ENCODE data around the gene RNF112. TPM values are rescaled to one million over a fixed set of nuclear protein-coding genes. Genes with fewer than 3 reads are reported as not detected.

The RNF112 gene
- total RNA-seq, 1 experiment from 2014 or later = 0.18 TPM

DNA sequence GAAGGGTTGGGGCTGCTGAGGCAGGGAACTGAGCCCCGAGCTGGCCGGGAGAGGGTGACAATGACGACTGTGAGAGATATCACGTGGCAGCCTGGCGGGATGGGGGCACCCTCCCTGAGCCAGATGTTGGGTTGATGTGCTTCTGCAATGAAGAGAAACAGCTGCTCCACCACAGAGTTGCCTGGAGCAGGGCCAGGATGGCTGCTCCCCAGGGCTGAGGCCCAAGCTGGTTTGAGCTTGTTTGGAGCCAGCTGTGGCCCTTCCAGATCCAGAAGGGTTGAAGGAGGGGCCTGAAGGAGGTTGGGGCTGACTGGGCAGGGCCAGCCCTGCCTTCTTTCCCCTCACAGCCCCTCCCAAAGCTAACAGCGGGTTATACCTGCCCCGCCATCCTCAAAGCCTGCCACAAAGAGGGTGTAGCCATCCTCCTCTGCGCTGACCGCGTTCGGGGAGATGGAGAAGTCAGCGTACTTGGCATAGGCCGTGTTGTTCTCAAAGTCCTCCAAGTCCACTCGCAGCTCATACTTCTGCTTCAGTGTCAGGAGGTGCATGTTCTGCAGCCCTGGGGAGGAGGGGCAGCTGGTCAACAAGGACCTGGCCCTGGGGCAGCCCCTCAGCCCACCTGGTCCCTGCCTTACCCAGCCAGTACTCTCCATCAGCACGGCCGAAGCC is 26.2 kb upstream of the RNF112 start:
- no peaks in the 10 kb centered on the region for H3K9me3 ChIP-seq (ENCODE audit: low read length)
- H4K20me1 ChIP-seq (ENCODE audit: low read length) = no peaks in the 10 kb centered on the region
- intact Hi-C loops (cut with micrococcal nuclease) = no loop called here
- H3K9me2 ChIP-seq (replicated peaks; ENCODE audit: low read length) = no peaks in the 10 kb centered on the region
- CTCF ChIA-PET = no interaction called here
- H3K36me3 ChIP-seq (ENCODE audit: low read depth, low read length) = peaks cover 26% of the 10 kb centered on the region
- no peak overlapping the region for H2AFZ ChIP-seq (ENCODE audit: low read length)
- POLR2A ChIA-PET (ENCODE audit: unreplicated experiment) = no interaction called here
- H3K9ac ChIP-seq (ENCODE audit: low read length) = no peak overlapping the region
- no peak overlapping the region for H3K27ac ChIP-seq (ENCODE audit: low read length)
- H3F3A ChIP-seq (ENCODE audit: low read length, unreplicated experiment) = no peaks in the 10 kb centered on the region
- H3K27me3 ChIP-seq (ENCODE audit: low read length) = no peaks in the 10 kb centered on the region
- H3K4me2 ChIP-seq (ENCODE audit: low read length) = no peak overlapping the region
- H3K4me1 ChIP-seq (ENCODE audit: insufficient read depth, low read length) = peaks cover 13% of the 10 kb centered on the region; the same call in 1 of the 2 replicates
- no TSS peak for BruUV-seq (replicated peaks)
- H3K4me3 ChIP-seq (ENCODE audit: low read length) = no peak overlapping the region
- ATAC-seq = no peak
- H3K79me2 ChIP-seq (ENCODE audit: low read length) = peaks cover 14% of the 10 kb centered on the region
- no peak for DNase-seq
- TF ChIP-seq EZH2 (IDR thresholded peaks at IDR 0.05; ENCODE audit: low read length, unreplicated experiment) (no peak), EZH2phosphoT487 (IDR thresholded peaks at IDR 0.05; ENCODE audit: borderline replicate concordance, low read length) (no peak)
- TF ChIP-seq, protein P1, sequence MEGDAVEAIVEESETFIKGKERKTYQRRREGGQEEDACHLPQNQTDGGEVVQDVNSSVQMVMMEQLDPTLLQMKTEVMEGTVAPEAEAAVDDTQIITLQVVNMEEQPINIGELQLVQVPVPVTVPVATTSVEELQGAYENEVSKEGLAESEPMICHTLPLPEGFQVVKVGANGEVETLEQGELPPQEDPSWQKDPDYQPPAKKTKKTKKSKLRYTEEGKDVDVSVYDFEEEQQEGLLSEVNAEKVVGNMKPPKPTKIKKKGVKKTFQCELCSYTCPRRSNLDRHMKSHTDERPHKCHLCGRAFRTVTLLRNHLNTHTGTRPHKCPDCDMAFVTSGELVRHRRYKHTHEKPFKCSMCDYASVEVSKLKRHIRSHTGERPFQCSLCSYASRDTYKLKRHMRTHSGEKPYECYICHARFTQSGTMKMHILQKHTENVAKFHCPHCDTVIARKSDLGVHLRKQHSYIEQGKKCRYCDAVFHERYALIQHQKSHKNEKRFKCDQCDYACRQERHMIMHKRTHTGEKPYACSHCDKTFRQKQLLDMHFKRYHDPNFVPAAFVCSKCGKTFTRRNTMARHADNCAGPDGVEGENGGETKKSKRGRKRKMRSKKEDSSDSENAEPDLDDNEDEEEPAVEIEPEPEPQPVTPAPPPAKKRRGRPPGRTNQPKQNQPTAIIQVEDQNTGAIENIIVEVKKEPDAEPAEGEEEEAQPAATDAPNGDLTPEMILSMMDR (conservative IDR thresholded peaks at IDR 0.05; ENCODE audit: low read depth, low read length) = no peak

DNA sequence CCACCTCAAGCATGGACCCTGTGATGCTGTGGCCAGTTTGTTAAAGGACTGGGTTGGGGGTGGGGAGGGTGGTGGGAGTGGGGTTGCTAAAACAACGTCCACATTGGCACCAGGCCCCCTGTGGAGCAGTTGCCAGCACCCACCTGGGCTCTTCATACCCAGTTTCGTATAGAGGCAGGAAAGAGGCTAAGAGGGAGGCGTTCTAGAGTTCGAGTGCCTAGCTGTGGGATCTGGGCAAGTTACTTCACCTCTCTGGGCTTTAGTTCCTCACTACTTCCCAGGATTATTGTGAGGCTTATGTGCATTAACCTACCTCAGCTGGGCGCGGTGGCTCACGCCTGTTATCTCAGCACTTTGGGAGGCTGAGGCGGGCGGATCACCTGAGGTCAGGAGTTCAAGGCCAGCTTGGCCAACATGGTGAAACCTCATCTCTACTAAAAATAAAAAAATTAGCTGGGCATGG is 25.5 kb upstream of the RNF112 start:
- intact Hi-C loops (cut with micrococcal nuclease) = no loop called here

More for the DNA sequence above, 25.5 kb upstream of the RNF112 start:
- DNase-seq = no peak
- no peaks in the 10 kb centered on the region for H4K20me1 ChIP-seq (ENCODE audit: low read length)
- TF ChIP-seq EZH2phosphoT487 (IDR thresholded peaks at IDR 0.05; ENCODE audit: borderline replicate concordance, low read length) (no peak), EZH2 (IDR thresholded peaks at IDR 0.05; ENCODE audit: low read length, unreplicated experiment) (no peak)
- TF ChIP-seq, protein P1 (conservative IDR thresholded peaks at IDR 0.05; ENCODE audit: low read depth, low read length) = no peak
- no peaks in the 10 kb centered on the region for H3K9me2 ChIP-seq (replicated peaks; ENCODE audit: low read length)
- no peak for ATAC-seq
- no peaks in the 10 kb centered on the region for H3F3A ChIP-seq (ENCODE audit: low read length, unreplicated experiment)
- H3K36me3 ChIP-seq (ENCODE audit: low read depth, low read length) = peaks cover 19% of the 10 kb centered on the region
- H3K79me2 ChIP-seq (ENCODE audit: low read length) = peaks cover 8% of the 10 kb centered on the region; the same call in 1 of the 2 replicates
- no peaks in the 10 kb centered on the region for H3K27me3 ChIP-seq (ENCODE audit: low read length)
- ChIA-PET POLR2A (ENCODE audit: unreplicated experiment) (no interaction called here), CTCF (no interaction called here)
- no TSS peak for BruUV-seq (replicated peaks)
- no peak overlapping the region for H3K4me3 ChIP-seq (ENCODE audit: low read length)
- H3K27ac ChIP-seq (ENCODE audit: low read length) = no peak overlapping the region
- H3K9ac ChIP-seq (ENCODE audit: low read length) = no peak overlapping the region
- peaks cover 13% of the 10 kb centered on the region; the same call in 1 of the 2 replicates for H3K4me1 ChIP-seq (ENCODE audit: insufficient read depth, low read length)
- H2AFZ ChIP-seq (ENCODE audit: low read length) = no peak overlapping the region
- H3K4me2 ChIP-seq (ENCODE audit: low read length) = no peak overlapping the region
- H3K9me3 ChIP-seq (ENCODE audit: low read length) = no peaks in the 10 kb centered on the region
